Gastrocnemius medialis (tissue), 4 donors: Measurements from ENCODE around the gene MTMR8. TPM values are rescaled to one million over a fixed set of nuclear protein-coding genes. Genes with fewer than 3 reads are reported as not detected.

Source experiments
- ATAC-seq, 2 donors: fragments of 150-250 bp; one replicate each; pipeline ENCODE4 v1.9.1; 2016
- DNase-seq, 2 donors: peaks; one replicate each; pipeline ENCODE4 v3.0.0-alpha.2; 2019
- H3K27ac ChIP-seq, 4 donors: fragments of 200-600 bp; sonication (generic); 1 replicate in 1 of 4; 2 replicates in 3 of 4; pipeline ENCODE4 v1.5.1; 2016 to 2018; ENCODE audit warnings: mild to moderate bottlenecking in 2 of 4, moderate library complexity in 1 of 4
- H3K27me3 ChIP-seq, 3 donors: fragments of 200-600 bp; sonication (generic) in 2 of 3; 1 replicate in 1 of 3; 2 replicates in 2 of 3; pipeline versions ENCODE4 v1.5.1 to v1.6.0; 2016 to 2019; ENCODE audit warnings: mild to moderate bottlenecking in 1 of 3, moderate library complexity in 1 of 3
- H3K36me3 ChIP-seq, 2 donors: fragments of 200-600 bp; sonication (generic) in 1 of 2; one replicate each; pipeline ENCODE4 v1.5.1; 2017 to 2018
- H3K4me1 ChIP-seq, 2 donors: fragments of 200-600 bp; sonication (generic) in 1 of 2; one replicate each; pipeline ENCODE4 v1.5.1; 2016 to 2017; ENCODE audit warnings: mild to moderate bottlenecking in 2 of 2
- H3K4me3 ChIP-seq, 4 donors: fragments of 200-600 bp; sonication (generic) in 3 of 4; 1 replicate in 1 of 4; 2 replicates in 3 of 4; pipeline ENCODE4 v1.5.1; 2016 to 2019; ENCODE audit warnings: mild to moderate bottlenecking in 2 of 4
- H3K9me3 ChIP-seq, 3 donors: fragments of 200-600 bp; sonication (generic) in 2 of 3; 1 replicate in 1 of 3; 2 replicates in 2 of 3; pipeline ENCODE4 v1.5.1; 2016 to 2019
- POLR2A ChIP-seq, 2 donors: fragments of 450-650 bp; IDR thresholded peaks; one replicate each; pipeline ENCODE4 v1.6.1; 2017; ENCODE audit warnings: antibody characterized with exemption in 2 of 2, mild to moderate bottlenecking in 2 of 2, moderate library complexity in 2 of 2
- in situ Hi-C, 4 donors: fragments of 200-750 bp; cut with MboI; loops; one replicate each; pipeline versions ENCODE4 v1.15.0 to v1.8.0; 2017; ENCODE audit warnings: low sequenced_read_pairs in 4 of 4
- intact Hi-C: fragments of 100-400 bp; cut with DNase I; formaldehyde crosslinking; loops from one replicate; pipeline ENCODE4 v1.15.1; 2023; ENCODE audit warnings: low total_unique reads
- total RNA-seq, 4 donors: library from RNA; depleted of rRNA; stranded (reverse); fragments of >200 nt; gene quantifications; one replicate each; pipeline versions ENCODE4 v1.1.0 to v1.2.3, GENCODE V29; 2016
- TF ChIP-seq, protein P1 (sequence below), 5 experiments: fragments of 450-650 bp in 3 of 5; fragments of 200-600 bp in 2 of 5; sonication (generic) in 2 of 5; IDR thresholded peaks in 4 of 5; conservative IDR thresholded peaks in 1 of 5; 1 replicate in 4 of 5; 2 replicates in 1 of 5; pipeline ENCODE4 v1.5.1; 2016 to 2019; ENCODE audit warnings: antibody characterized with exemption in 5 of 5, mild to moderate bottlenecking in 3 of 5, moderate library complexity in 3 of 5

Gene MTMR8
- total RNA-seq, 4 donors from 2014 or later, result 0.46 to 1.1 (median 0.92) TPM

GRCh38 chrX:64352081-64352480 lies 43.2 kb downstream of the MTMR8 start:
- no peak for DNase-seq
- TF ChIP-seq, protein P1, sequence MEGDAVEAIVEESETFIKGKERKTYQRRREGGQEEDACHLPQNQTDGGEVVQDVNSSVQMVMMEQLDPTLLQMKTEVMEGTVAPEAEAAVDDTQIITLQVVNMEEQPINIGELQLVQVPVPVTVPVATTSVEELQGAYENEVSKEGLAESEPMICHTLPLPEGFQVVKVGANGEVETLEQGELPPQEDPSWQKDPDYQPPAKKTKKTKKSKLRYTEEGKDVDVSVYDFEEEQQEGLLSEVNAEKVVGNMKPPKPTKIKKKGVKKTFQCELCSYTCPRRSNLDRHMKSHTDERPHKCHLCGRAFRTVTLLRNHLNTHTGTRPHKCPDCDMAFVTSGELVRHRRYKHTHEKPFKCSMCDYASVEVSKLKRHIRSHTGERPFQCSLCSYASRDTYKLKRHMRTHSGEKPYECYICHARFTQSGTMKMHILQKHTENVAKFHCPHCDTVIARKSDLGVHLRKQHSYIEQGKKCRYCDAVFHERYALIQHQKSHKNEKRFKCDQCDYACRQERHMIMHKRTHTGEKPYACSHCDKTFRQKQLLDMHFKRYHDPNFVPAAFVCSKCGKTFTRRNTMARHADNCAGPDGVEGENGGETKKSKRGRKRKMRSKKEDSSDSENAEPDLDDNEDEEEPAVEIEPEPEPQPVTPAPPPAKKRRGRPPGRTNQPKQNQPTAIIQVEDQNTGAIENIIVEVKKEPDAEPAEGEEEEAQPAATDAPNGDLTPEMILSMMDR (IDR thresholded peaks at IDR 0.05 in 4 of 5, conservative IDR thresholded peaks at IDR 0.05 in 1 of 5), result no peak
- no peak for TF ChIP-seq POLR2A (IDR thresholded peaks at IDR 0.05)
- Histone ChIP-seq H3K9me3 (no peaks in the 10 kb centered on the region), H3K4me1 (no peaks in the 10 kb centered on the region), H3K27ac (no peak overlapping the region), H3K36me3 (no peaks in the 10 kb centered on the region), H3K27me3 (no peaks in the 10 kb centered on the region), H3K4me3 (no peak overlapping the region)
- in situ Hi-C loops (no loop called here), intact Hi-C loops (no loop called here)
- ATAC-seq, result no peak

DNA sequence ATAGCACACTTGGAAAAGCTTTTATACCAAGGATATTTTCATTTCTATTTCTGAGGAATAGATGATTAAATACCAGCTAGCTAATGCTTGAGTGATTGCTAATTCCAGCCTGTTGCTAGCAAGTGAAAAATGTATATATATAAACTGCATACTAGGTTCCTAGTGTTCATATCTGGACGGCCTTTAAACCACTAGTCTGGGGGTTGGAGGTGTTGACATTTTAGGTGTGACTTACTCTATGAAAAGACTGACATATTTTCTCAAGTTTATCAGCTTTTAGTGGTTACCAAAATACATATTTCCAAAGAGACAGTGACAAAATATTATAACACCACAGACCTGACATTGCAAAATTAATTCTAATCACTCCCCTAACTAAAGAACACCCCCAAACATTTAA lies 44.7 kb downstream of the MTMR8 start:
- Histone ChIP-seq H3K27ac (no peak overlapping the region), H3K4me1 (no peaks in the 10 kb centered on the region), H3K9me3 (no peaks in the 10 kb centered on the region), H3K4me3 (no peak overlapping the region), H3K36me3 (no peaks in the 10 kb centered on the region), H3K27me3 (no peaks in the 10 kb centered on the region)
- DNase-seq (no peak), ATAC-seq (no peak)
- TF ChIP-seq, protein P1 (IDR thresholded peaks at IDR 0.05 in 4 of 5, conservative IDR thresholded peaks at IDR 0.05 in 1 of 5), result no peak
- TF ChIP-seq POLR2A (IDR thresholded peaks at IDR 0.05), result no peak
- intact Hi-C loops, result no loop called here
- in situ Hi-C loops, result no loop called here

GRCh38 chrX:64350047-64350446 lies 45.2 kb downstream of the MTMR8 start:
- H3K36me3 ChIP-seq, result no peaks in the 10 kb centered on the region
- H3K4me1 ChIP-seq, result no peaks in the 10 kb centered on the region
- H3K27me3 ChIP-seq, result no peaks in the 10 kb centered on the region
- intact Hi-C loops, result no loop called here
- in situ Hi-C loops, result no loop called here
- ATAC-seq (no peak), DNase-seq (no peak)
- no peak overlapping the region for H3K4me3 ChIP-seq
- no peaks in the 10 kb centered on the region for H3K9me3 ChIP-seq
- no peak overlapping the region for H3K27ac ChIP-seq
- TF ChIP-seq POLR2A (IDR thresholded peaks at IDR 0.05), result no peak
- TF ChIP-seq, protein P1 (IDR thresholded peaks at IDR 0.05 in 4 of 5, conservative IDR thresholded peaks at IDR 0.05 in 1 of 5), result no peak

GRCh38 chrX:64342811-64343210 lies 52.4 kb downstream of the MTMR8 start:
- Histone ChIP-seq H3K27me3 (no peaks in the 10 kb centered on the region), H3K27ac (no peak overlapping the region), H3K4me1 (no peaks in the 10 kb centered on the region), H3K4me3 (no peak overlapping the region), H3K36me3 (no peaks in the 10 kb centered on the region), H3K9me3 (no peaks in the 10 kb centered on the region)
- DNase-seq, result no peak
- no peak for ATAC-seq
- TF ChIP-seq, protein P1 (IDR thresholded peaks at IDR 0.05 in 4 of 5, conservative IDR thresholded peaks at IDR 0.05 in 1 of 5), result no peak
- no peak for TF ChIP-seq POLR2A (IDR thresholded peaks at IDR 0.05)
- in situ Hi-C loops, result loop anchor here in 1 of 4 donors (25.0 kb wide), 1 partner anchor 106 kb away; the partner anchor contains the start of gene ASB12
- intact Hi-C loops, result no loop called here

DNA sequence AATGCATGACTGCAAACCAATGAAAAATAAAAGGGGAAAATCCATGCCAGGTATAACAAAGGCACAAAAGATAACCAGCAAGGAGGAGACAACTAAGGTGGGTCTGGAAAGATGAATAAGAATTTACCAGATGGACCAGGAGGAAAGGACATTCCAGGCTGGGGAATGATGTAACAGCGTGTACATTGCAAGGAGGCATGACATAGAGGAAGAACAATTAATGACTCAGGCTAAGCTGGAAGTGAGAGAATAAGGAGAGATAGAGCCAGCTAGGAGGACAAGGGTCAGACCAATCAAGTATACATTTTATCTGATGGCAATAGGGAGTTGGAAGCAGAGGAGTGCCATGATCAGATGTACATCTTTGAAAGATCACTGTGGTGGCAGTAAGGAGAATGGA lies 57.0 kb downstream of the MTMR8 start:
- TF ChIP-seq, protein P1 (IDR thresholded peaks at IDR 0.05 in 4 of 5, conservative IDR thresholded peaks at IDR 0.05 in 1 of 5), result no peak
- no peak for TF ChIP-seq POLR2A (IDR thresholded peaks at IDR 0.05)
- intact Hi-C loops, result no loop called here
- Histone ChIP-seq H3K4me3 (no peak overlapping the region), H3K9me3 (no peaks in the 10 kb centered on the region), H3K4me1 (no peaks in the 10 kb centered on the region), H3K36me3 (no peaks in the 10 kb centered on the region), H3K27me3 (no peaks in the 10 kb centered on the region), H3K27ac (no peak overlapping the region)
- DNase-seq (no peak), ATAC-seq (no peak)
- in situ Hi-C loops, result loop anchor here in 1 of 4 donors (25.0 kb wide), 1 partner anchor 101 kb away; the partner anchor contains the start of gene ASB12
